Uterus (tissue), 4 donors: ENCODE data around the gene CCDC106. TPM values are rescaled to one million over a fixed set of nuclear protein-coding genes. Genes with fewer than 3 reads are reported as not detected.

ENCODE experiments used
- DNase-seq, 2 donors: peaks; one replicate each; pipeline ENCODE4 v3.0.0-alpha.2; 2019 to 2020
- H3K27ac ChIP-seq, 2 donors: fragments of 200-600 bp; sonication (generic); 1 replicate in 1 of 2; 2 replicates in 1 of 2; pipeline ENCODE4 v1.5.1; 2016 to 2018
- H3K27me3 ChIP-seq, 2 donors: fragments of 200-600 bp; sonication (generic); one replicate each; pipeline ENCODE4 v1.5.1; 2018 to 2019; ENCODE audit warnings: control low read depth in 1 of 2
- H3K36me3 ChIP-seq, 2 donors: fragments of 200-600 bp; sonication (generic); one replicate each; pipeline ENCODE4 v1.5.1; 2019; ENCODE audit warnings: control low read depth in 1 of 2
- H3K4me1 ChIP-seq, 2 donors: fragments of 200-600 bp; sonication (generic); one replicate each; pipeline ENCODE4 v1.5.1; 2018 to 2019; ENCODE audit warnings: control low read depth in 1 of 2
- H3K4me3 ChIP-seq, 2 donors: fragments of 200-600 bp; sonication (generic); 1 replicate in 1 of 2; 2 replicates in 1 of 2; pipeline ENCODE4 v1.5.1; 2018 to 2019; ENCODE audit warnings: mild to moderate bottlenecking in 1 of 2
- H3K9me3 ChIP-seq, 2 donors: fragments of 200-600 bp; sonication (generic); one replicate each; pipeline ENCODE4 v1.5.1; 2019; ENCODE audit warnings: control low read depth in 1 of 2
- POLR2A ChIP-seq, 2 donors: fragments of 450-650 bp; IDR thresholded peaks; one replicate each; pipeline ENCODE4 v1.6.1; 2016; ENCODE audit warnings: antibody characterized with exemption in 2 of 2, mild to moderate bottlenecking in 1 of 2, moderate library complexity in 1 of 2
- intact Hi-C: fragments of 100-400 bp; cut with DNase I; formaldehyde crosslinking; loops from one replicate; pipeline ENCODE4 v1.15.1; 2023; ENCODE audit warnings: low total_unique reads
- total RNA-seq, 4 donors: library from RNA; depleted of rRNA in 3 of 4; stranded (reverse); fragments of >200 nt in 3 of 4; gene quantifications; one replicate each; pipeline versions ENCODE4 v1.1.0 to v1.2.4, GENCODE V29; 2014 to 2023
- TF ChIP-seq, protein P1 (sequence below), 4 experiments: fragments of 200-600 bp in 2 of 4; fragments of 450-650 bp in 2 of 4; sonication (generic) in 2 of 4; IDR thresholded peaks; one replicate each; pipeline ENCODE4 v1.5.1; 2016 to 2019; ENCODE audit warnings: antibody characterized with exemption in 4 of 4, mild to moderate bottlenecking in 2 of 4, moderate library complexity in 1 of 4
- donor health status: DM: yes; HTN: yes; CAD: no.

Gene CCDC106
- total RNA-seq, 4 donors from 2014 or later = 2.9 to 25.0 (median 6.7) TPM

DNA sequence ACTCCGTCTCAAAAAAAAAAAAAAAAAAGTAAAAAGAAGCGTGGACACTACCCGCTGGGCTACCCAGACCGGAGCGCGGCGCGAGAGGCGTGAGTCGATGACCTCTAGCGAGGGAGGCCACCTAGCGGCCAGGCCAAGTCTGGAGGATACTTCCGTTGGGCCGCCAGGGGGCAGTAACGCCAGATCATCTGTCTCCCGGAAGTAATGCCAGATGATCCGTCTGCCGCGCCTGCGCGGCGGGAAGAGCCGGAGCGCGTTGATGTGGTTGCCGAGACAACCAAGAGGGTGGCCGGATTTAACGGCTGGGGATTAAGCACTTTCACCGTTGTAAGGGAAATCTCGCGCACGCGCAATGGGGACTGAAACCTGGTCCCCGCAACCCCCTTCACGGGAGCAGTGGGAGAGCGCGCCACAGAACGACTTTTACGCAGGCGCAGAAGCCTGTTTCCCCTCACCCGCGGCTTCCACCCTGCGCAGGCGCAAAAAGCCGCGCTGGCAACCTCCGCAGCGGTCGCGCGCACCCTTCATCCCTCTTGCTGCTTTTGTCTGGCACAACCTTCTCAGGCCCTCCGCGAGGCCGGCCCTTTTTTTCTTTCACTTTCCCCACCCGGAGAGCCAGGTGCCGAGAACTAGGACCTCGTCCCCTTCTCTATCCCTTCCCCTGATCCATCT is 5.8 kb downstream of the CCDC106 start:
- intact Hi-C loops = no loop called here
- H3K4me3 ChIP-seq = peak overlapping the region; percentile 80 to 95
- DNase-seq = peak; percentile 99
- H3K27me3 ChIP-seq = no peaks in the 10 kb centered on the region
- peaks cover 14 to 35% of the 10 kb centered on the region in 2 donors for H3K4me1 ChIP-seq
- no peaks in the 10 kb centered on the region for H3K9me3 ChIP-seq
- peak; percentile 76 to 92 for TF ChIP-seq POLR2A (IDR thresholded peaks at IDR 0.05)
- TF ChIP-seq, protein P1, sequence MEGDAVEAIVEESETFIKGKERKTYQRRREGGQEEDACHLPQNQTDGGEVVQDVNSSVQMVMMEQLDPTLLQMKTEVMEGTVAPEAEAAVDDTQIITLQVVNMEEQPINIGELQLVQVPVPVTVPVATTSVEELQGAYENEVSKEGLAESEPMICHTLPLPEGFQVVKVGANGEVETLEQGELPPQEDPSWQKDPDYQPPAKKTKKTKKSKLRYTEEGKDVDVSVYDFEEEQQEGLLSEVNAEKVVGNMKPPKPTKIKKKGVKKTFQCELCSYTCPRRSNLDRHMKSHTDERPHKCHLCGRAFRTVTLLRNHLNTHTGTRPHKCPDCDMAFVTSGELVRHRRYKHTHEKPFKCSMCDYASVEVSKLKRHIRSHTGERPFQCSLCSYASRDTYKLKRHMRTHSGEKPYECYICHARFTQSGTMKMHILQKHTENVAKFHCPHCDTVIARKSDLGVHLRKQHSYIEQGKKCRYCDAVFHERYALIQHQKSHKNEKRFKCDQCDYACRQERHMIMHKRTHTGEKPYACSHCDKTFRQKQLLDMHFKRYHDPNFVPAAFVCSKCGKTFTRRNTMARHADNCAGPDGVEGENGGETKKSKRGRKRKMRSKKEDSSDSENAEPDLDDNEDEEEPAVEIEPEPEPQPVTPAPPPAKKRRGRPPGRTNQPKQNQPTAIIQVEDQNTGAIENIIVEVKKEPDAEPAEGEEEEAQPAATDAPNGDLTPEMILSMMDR (IDR thresholded peaks at IDR 0.05) = peak; percentile 94 to 100 (median 99)
- H3K27ac ChIP-seq = peak overlapping the region; percentile 99 to 100
- no peaks in the 10 kb centered on the region for H3K36me3 ChIP-seq

DNA sequence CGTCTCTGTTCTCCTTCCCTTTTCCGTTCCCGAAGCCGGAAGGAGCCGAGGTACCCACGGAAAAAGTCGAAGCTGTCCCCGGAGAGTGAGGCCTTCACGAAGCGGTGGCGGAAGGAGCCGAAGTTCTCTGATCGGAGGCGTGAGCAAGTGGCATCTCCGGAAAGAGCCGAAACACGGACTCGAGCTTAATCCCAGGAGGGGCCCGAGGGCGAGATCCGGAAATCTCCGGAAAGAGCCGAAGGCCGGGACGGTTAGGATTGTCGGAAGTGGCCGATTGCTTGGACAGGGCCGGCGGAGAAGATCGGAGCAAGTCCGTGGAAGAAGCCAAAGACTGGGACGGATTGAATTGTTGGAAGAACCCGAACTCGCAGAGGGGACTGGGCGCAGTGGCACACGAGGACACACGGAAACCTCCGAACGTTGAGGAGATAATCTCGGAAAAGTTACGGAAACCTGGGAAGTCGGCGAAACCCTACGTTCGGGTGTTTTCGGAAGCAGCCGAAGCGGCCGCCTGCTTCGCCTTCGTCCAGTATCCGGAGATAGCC is 6.4 kb downstream of the CCDC106 start:
- no peak for TF ChIP-seq POLR2A (IDR thresholded peaks at IDR 0.05)
- TF ChIP-seq, protein P1 (IDR thresholded peaks at IDR 0.05) = no peak
- no peaks in the 10 kb centered on the region for H3K36me3 ChIP-seq
- peak overlapping the region; percentile 80 to 95 for H3K4me3 ChIP-seq
- intact Hi-C loops = no loop called here
- no peaks in the 10 kb centered on the region for H3K9me3 ChIP-seq
- H3K4me1 ChIP-seq = peaks cover 15 to 35% of the 10 kb centered on the region in 2 donors
- H3K27me3 ChIP-seq = no peaks in the 10 kb centered on the region
- H3K27ac ChIP-seq = peak overlapping the region; percentile 99 to 100
- peak; percentile 99 to 100 for DNase-seq

DNA sequence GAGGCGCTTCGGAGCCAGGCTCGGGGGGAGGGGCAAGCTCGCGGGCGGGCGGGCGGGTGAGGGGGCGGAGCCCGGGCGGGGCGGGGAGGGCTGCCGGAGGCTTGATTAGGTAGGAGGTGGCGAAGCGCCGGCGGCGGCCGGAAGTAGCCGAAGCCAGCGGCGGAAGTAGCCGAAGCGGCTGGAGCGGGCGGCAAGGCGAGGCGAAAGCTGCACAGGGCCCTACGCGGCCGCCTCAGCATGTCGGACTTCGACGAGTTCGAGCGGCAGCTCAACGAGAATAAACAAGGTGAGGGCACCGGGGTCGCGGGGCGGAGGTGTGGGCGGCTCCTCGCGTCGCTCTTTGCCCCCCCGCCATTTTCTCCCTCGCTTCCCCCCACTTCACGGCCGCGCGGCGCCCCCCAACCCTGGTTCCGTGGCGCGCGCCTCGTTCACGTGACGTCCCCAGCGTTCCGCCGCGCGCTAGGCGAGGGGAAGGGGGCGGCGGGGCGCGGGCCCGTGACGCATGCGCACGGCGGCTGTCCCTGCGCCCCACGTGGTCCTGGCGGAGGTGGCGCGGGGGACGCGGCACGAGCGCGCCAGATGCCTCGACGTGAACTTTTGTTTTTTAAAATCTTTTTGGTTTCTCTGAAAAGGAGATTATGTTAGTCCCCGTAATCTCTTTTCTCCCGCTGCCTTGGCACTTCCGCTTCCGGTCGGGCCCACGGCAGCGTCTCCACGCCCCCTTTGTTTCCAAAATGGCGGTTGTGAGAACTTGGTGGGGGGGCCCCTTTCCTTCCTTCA is 7.0 kb downstream of the CCDC106 start, which contains the start of gene U2AF2:
TSS of gene U2AF2 (plus strand) at position 168 of the 780 bp plus-strand sequence. CDS start at position 238, 70 bp downstream.
- TF ChIP-seq, protein P1 (IDR thresholded peaks at IDR 0.05) = peak in 1 of 4 experiments; percentile 2
- peak; percentile 31 to 73 for TF ChIP-seq POLR2A (IDR thresholded peaks at IDR 0.05)
- peaks cover 15 to 41% of the 10 kb centered on the region in 2 donors for H3K4me1 ChIP-seq

DNA sequence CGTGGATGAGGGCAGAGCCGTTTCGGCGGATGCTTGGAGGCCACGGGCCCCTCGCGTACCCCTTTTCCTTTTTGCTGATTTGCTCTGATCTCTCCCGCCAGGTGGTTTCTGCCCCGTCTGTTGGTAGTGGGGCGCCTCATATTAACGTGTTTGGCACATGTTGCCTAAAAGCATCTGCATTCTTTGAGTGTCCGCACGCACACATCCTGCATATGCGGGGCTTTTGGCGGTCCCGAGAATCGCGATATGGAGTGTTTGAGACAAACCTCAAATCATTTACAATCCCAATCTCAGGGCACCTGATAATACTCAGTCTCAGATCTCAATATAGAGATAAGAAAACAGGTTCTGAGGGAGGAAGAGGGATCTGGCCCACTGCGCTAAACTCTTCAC is 7.6 kb downstream of the CCDC106 start:
- no peaks in the 10 kb centered on the region for H3K27me3 ChIP-seq
- H3K27ac ChIP-seq = peak overlapping the region; percentile 99 to 100
- DNase-seq = no peak
- H3K9me3 ChIP-seq = no peaks in the 10 kb centered on the region
- intact Hi-C loops = no loop called here
- H3K36me3 ChIP-seq = no peaks in the 10 kb centered on the region
- peaks cover 15 to 42% of the 10 kb centered on the region in 2 donors for H3K4me1 ChIP-seq
- TF ChIP-seq, protein P1 (IDR thresholded peaks at IDR 0.05) = no peak
- no peak for TF ChIP-seq POLR2A (IDR thresholded peaks at IDR 0.05)
- H3K4me3 ChIP-seq = peak overlapping the region; percentile 80 to 95

More for the DNA sequence above, 7.0 kb downstream of the CCDC106 start, which contains the start of gene U2AF2:
- Histone ChIP-seq H3K4me3 (peak within 1 kb of the TSS; percentile 80 to 95), H3K9me3 (no peaks in the 10 kb centered on the region), H3K36me3 (no peaks in the 10 kb centered on the region), H3K27ac (peak within 1 kb of the TSS; percentile 99 to 100), H3K27me3 (no peaks in the 10 kb centered on the region)
- intact Hi-C loops = no loop called here
- peak; percentile 95 to 97 for DNase-seq
